Measurements from ENCODE around the gene RAB8B. TPM values are rescaled to one million over a fixed set of nuclear protein-coding genes. Genes with fewer than 3 reads are reported as not detected.

The RAB8B gene
- total RNA-seq, 1 donor from 2014 or later: 6.7 TPM

GRCh38 chr15:63238796-63239195, 49.4 kb downstream of the RAB8B start:
- ATAC-seq: peak; percentile 53

- peak; percentile 37 for ATAC-seq
Observed at GRCh38 chr15:63240109-63240508, 50.7 kb downstream of the RAB8B start.

DNA sequence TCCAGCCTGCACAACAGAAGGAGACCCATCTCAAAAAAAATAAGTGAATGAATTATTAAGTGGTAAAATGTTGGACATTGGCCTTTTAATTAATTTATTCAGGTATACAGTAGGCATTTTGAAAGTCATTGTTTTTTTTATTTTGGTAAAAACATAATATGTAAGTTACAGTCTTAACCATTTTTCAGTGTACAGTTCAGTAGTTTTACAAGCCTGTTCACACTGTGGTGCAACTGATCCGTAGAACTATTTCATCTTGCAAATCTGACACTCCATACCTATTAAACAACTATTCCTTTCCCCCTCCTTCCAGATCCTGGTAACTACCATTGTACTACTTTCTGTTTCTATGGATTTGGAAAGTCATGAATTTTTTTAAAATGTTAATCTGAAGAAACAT, 51.9 kb downstream of the RAB8B start:
- no peak for ATAC-seq

- no peak for ATAC-seq
Observed at GRCh38 chr15:63243101-63243500, 53.7 kb downstream of the RAB8B start.

DNA sequence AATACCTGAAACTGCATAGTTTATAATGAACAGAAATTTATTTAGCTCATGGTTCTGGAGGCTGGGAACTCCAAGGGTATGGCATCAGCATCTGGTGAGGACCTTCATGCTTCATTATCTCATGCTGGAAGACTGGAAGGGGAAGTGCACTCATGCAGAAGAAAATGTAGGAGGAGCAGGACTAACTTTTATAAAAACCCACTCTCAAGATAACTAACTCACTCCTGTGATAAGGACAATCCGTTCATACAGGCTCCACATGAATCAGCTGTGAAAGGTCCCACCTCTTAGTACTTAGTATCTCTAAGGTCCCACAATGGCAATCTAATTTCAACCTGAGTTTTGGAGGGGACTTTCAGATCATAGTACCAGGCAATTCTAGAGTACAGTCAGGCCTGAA, 54.4 kb downstream of the RAB8B start:
- ATAC-seq: no peak

GRCh38 chr15:63244399-63244798, 55.0 kb downstream of the RAB8B start:
- ATAC-seq: no peak

DNA sequence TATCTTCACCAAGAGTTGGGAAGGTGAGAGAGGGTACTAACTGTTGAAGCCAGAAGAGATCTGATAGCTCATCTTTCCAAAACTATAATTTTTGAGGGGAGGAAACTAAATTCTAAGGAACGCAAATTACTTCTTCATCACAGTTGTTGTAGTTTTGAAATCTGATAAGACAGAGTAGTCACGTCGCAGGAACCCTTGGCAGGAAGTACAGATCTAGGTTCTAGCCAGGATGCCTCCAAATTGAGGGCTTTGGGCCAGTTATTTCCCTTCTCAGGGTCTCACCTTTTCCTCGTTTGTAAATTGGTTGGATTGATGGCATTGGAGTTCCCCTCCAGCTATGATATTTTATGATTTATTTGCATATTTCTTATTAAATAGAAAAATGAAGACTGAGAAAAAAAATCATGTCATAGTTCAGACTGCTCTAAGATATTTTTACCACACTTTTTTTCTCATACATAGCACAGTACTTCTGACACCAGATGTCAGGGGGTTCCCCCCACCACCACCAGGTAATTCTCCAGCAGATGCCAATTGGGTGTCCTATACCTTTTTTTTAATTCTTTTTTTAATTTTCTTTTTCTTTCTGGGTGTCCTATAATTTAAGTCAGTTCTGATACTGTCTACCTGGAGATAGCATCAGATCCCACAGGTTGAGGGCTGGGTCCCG, 55.7 kb downstream of the RAB8B start:
- no peak for ATAC-seq

GRCh38 chr15:63246691-63247469, 57.5 kb downstream of the RAB8B start:
- ATAC-seq: peak; percentile 95

DNA sequence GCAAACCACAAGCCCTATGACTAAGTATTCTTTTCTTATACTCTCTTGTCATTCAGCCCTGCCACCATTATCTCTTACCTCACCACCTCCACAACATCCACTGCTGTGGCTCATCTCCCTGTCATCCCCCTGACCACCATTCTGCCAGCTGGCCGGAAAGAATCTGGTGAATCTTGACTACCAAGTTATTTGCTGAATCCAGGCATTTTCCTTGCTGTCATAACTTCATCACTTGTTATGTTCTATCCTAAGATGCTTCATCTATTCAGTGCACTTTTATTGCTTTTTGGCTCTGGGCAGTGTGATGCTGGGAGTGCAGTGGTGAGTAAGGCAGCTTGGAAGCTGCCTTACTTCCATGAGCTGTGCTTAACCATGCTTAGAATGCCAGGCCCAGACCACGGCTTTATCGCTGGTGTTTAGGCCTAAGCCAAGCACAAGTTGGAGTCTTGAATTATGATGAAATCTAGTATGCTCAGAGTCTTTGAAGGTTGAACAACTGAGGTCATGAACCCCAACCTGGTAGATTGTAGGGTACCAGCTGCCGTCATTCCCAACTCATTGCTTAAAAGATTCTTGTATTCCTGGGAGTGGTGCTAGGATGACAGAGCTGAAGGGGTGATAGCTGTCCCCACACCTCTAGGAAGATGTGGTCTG, 61.0 kb downstream of the RAB8B start:
- no peak for ATAC-seq

GRCh38 chr15:63251701-63252100, 62.3 kb downstream of the RAB8B start:
- no peak for ATAC-seq

DNA sequence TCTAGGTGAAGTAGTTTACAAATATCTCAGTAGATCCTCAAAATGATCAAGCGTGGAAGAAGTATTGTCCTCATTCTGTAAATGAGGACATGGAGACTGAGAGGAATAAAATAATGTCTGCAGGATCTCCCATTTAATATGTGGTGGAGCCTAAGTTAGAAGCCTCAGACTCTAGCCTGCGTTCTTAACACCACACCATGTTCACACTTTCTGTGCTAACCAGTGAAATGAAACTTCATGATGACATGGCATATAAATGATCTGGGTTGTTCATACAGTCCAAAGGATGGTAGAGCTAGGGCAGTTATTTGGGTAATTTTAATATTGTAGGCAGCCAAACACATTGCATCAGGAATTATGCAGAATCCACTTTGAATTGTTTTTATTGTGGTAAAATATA, 62.9 kb downstream of the RAB8B start:
- no peak for ATAC-seq

DNA sequence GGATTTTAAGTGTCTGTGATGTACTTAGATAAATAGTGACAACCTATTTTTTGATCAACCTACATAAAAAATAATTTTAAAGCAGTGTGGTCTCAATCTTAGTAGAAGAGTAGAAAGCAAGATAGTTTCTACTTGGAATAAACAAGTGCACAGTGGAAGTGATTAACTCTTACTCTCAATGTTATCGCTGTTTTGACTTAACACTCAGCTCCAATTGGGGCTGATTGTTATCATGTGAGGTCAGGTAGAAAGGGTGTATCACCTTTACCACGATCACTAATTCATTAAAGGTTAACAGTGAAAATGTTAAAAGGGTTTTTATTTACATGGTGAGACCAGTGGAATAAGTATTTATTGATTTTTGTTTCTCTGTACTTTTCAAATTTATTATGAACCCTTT, 65.6 kb downstream of the RAB8B start:
- no peak for ATAC-seq

DNA sequence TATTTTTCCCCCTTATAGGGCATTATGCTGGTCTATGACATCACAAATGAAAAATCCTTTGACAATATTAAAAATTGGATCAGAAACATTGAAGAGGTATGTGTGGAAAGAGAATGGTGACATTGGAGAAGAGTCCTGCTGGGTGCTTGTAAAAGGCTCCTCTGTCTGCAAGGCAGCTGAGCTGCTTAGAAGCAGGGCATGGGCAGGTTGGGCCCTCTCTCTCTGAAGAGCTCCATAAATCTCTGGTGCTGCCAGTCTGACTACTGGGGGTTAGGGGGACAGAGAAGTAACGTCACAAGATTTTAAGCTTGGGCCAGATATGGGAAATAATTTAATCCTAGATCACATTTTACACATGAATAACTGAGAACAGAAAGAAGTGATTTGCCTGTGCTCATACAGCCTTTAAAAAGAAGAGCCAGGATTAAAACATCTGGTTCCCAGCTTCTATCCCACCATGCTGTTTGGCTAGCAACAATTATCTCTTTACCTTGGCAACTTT, 66.1 kb downstream of the RAB8B start:
- no peak for ATAC-seq

- no peak for ATAC-seq
Observed at GRCh38 chr15:63256433-63257274, 67.2 kb downstream of the RAB8B start.

GRCh38 chr15:63258658-63259057, 69.3 kb downstream of the RAB8B start:
- ATAC-seq: no peak

DNA sequence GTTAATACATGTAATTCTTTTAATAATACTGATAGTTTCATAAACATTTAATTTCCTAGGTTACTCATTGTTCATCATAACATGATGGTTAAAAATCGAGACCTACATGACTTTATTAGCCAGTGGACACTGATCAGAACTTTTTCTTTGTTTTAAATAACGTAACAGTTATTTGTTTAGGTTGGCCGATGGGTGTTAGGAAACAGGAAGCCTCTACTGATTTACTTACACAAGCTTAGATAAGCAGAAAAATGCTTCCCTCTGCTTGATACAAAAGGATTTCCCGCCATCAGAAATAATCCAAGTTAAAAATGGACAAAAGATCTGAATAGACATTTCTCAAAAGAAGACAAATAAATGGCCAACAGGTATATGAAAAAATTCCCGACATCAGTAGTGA, 71.4 kb downstream of the RAB8B start:
- ATAC-seq: no peak

DNA sequence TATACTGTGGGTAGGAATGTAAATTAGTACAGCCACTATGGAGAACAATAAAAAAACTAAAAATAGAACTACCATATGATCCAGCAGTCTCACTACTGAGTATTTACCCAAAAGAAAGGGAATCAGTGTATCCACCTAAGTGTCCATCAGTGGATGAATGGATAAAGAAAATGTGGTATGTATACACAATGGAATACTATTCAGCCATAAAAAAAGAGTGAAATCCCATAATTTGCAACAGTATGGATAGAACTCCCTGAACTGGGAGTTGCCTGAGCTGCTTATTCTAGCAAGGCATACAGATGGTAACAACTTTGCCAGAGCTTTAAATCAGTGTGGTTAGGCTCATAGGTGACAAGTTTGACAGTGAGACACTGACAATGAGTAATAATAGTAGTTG, 71.9 kb downstream of the RAB8B start:
- no peak for ATAC-seq

DNA sequence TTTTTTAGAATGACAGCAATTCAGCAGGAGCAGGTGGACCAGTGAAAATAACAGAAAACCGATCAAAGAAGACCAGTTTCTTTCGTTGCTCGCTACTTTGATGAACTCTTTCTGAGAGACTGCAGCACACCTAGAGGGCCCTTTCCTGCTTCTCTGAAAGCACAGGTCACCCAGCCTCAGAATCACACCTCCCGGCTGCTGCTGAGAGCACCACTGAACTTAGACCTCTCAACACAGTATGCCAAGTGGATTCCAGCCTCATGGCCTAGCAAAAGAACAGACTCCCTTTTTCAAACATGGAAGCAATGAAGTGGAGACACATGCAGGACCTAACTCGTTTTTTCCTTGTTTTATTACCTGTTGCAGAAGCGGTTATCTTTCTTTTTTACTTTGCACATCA, 74.1 kb downstream of the RAB8B start:
- no peak for ATAC-seq

DNA sequence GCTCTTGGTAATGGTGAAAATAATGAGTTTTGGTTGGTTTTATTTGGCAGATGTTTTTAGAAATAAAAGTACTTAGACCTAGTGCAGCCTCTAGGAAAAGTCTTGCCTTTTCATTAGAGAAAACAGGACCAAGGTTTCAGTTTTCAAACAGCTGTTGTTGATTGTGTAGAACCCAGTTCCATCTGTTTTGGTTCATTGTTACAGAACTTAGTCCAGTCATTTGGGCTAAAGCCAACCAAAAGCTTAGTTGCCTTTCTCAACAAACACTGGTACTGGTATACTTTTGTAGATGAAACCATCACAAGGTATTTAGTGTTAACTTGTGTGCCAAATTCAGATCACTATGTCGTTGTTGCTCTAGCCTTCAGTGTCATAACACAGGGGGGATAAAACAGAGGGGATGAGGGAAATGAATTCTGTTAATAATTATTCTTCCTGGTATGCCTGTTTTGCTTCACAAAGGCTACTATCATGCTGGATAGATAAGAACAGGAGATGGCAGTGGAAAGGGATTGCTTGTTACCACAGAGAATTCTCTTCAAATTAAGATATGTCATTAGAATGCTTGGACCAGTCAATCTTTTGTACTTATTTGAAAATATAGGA, 75.4 kb downstream of the RAB8B start:
- no peak for ATAC-seq

GRCh38 chr15:63274427-63274826, 85.0 kb downstream of the RAB8B start:
- ATAC-seq: no peak

DNA sequence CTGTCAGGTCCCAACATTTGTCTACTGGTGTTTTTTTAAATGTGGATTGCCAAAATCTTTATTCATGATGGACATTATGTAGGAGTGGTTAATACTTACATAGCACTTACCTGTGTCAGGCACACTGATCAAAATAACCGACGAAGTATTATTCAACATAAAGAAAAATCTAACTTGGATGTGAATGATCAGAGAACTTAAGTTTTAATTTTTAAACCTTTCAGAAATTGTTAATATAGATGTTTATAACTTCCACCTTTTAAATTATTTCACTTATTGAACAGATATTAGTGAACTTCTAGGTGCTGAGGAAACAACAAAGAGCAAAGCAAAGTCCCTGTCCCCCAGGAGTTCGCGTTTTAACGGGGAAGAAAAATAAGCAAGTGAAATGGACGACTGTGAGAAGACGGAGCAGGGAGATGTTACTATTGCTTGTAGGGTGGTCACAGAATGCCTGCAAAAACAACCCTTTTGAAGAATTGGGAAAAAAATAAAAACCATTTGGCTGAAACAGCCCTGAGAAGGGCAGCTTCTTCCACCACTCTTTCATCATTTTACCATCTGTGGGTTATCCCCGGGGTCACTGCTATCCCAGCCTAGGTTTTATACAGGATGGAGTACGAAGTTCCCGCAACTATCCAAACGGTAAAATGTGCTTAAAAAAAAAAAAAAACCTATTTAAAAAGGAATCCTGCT, 87.1 kb downstream of the RAB8B start:
- peak; percentile 14 for ATAC-seq

Data from esophagus mucosa (tissue), 1 donor.